SW480 (cell line): ENCODE data around the gene TCN1.
"Not testable (repeated sequence)": the region's sequence is repeated elsewhere in the genome, so short reads cannot be mapped to it uniquely, and the experiment has no call there.

Source experiments
- DNase-seq: peaks from one replicate; pipeline ENCODE4 v3.0.0-alpha.2; 2016; ENCODE audit warnings: low spot score

Gene TCN1

GRCh38 chr11:59857439-59858434 is 8.6 kb downstream of the TCN1 start:
- DNase-seq: peak; percentile 50

GRCh38 chr11:59854871-59855270 is 11.4 kb downstream of the TCN1 start:
- no peak for DNase-seq

- DNase-seq: not testable (repeated sequence)
Measured at GRCh38 chr11:59851416-59851815, 14.9 kb downstream of the TCN1 start.

GRCh38 chr11:59849551-59849950 is 16.7 kb downstream of the TCN1 start:
- DNase-seq: not testable (repeated sequence)

- DNase-seq: no peak
Measured at GRCh38 chr11:59849129-59849528, 17.2 kb downstream of the TCN1 start.

GRCh38 chr11:59848439-59848838 is 17.8 kb downstream of the TCN1 start:
- not testable (repeated sequence) for DNase-seq

GRCh38 chr11:59847626-59848025 is 18.7 kb downstream of the TCN1 start:
- DNase-seq: no peak

- no peak for DNase-seq
Measured at GRCh38 chr11:59846556-59846955, 19.7 kb downstream of the TCN1 start.

GRCh38 chr11:59845399-59845798 is 20.9 kb downstream of the TCN1 start, which contains the start of gene CBLIF:
CBLIF (minus strand) TSS chr11:59845499; CDS start chr11:59845453, 46 bp downstream.
- DNase-seq: no peak

- no peak for DNase-seq
Measured at GRCh38 chr11:59842316-59842715, 24.0 kb downstream of the TCN1 start.

GRCh38 chr11:59841514-59841913 is 24.8 kb downstream of the TCN1 start:
- DNase-seq: no peak

- no peak for DNase-seq
Measured at GRCh38 chr11:59839615-59840014, 26.7 kb downstream of the TCN1 start.

GRCh38 chr11:59833602-59834001 is 32.7 kb downstream of the TCN1 start:
- no peak for DNase-seq

GRCh38 chr11:59829358-59829757 is 36.9 kb downstream of the TCN1 start:
- no peak for DNase-seq

GRCh38 chr11:59822989-59823566 is 43.2 kb downstream of the TCN1 start:
- DNase-seq: peak; percentile 75

- no peak for DNase-seq
Measured at GRCh38 chr11:59818572-59818971, 47.7 kb downstream of the TCN1 start.

GRCh38 chr11:59816434-59816833 is 49.9 kb downstream of the TCN1 start:
- not testable (repeated sequence) for DNase-seq

GRCh38 chr11:59815754-59816153 is 50.5 kb downstream of the TCN1 start:
- no peak for DNase-seq

GRCh38 chr11:59814021-59814420 is 52.3 kb downstream of the TCN1 start:
- DNase-seq: no peak

- DNase-seq: no peak
Measured at GRCh38 chr11:59813364-59813763, 52.9 kb downstream of the TCN1 start.

- no peak for DNase-seq
Measured at GRCh38 chr11:59812220-59812619, 54.1 kb downstream of the TCN1 start.

- no peak for DNase-seq
Measured at GRCh38 chr11:59810911-59811259, 55.4 kb downstream of the TCN1 start.

GRCh38 chr11:59810189-59810910 is 55.9 kb downstream of the TCN1 start, which contains the start of gene MRPL16:
MRPL16 (minus strand) TSS chr11:59810778; CDS start chr11:59810658, 120 bp downstream.
- peak; percentile 97 for DNase-seq
